Measurements from ENCODE around the gene CD40LG. TPM values are rescaled to one million over a fixed set of nuclear protein-coding genes. Genes with fewer than 3 reads are reported as not detected.

The CD40LG gene
- total RNA-seq, 1 donor from 2014 or later = not detected

DNA sequence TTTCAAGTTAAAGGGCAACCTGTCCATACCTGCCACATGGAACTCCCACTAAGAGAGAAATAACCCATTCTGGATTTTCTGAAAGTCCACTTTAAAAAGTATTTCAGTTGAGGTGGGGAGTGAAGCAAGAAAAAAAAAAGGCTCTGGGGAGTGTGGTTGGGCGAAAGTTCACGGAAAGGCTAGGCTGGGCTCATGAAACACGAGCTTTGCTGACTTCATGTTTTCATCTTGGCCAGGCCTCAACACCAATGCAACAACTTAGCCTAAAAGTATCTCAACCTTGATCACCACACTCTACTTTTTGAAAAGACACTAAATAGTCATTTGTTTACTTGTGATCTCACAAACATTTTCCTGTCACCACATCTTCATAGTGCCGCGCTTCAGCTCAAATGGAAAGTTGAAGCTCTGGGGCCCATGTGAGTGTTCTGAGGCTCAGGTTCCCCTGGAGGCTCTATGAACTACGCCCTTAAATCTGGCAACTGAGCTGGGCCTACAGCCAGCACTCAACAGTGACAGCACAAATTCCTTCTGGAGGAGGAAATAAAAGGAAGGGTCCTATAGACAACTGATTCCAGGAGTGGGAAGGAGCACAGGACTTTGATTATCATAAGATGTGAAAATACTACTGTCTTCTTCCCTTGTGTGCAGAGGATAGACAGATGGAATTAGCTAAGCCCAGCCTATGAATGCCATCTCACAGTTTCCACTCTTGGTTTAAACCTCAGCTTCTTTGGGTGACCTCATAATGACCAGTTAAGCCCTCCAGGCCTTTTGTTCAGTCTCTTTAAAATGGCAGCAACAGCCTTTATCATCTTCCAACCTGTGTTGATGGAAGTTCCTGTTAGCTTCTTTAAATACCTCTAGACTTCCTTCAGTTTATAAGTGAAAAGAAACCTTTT, 5.1 kb downstream of the CD40LG start:
- no peak for ATAC-seq

DNA sequence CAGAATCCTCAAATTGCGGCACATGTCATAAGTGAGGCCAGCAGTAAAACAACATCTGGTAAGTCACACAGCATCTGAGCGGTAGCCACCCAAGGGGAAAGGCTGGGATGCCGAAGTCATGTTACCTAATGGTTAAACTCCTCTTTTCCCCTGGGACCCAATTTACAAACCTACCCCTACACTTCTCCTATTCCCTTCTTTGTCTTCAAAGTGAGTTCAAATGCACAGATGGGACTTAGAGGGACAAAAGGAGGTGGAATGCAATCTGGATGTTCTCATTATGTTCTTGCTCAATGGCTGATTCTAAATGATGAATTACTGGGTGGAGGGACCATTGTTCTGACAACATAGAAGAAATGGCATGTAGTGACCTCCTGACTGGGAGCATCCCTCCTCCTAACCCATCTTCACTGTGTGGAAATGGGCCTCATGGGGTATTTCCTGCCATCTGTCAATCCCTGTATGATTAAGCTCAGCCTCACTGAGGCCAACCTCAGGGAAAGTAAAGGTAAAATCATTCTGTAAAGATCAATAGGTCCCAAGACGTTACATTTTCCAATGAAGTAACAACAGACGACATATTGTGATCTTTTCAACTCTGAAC, 8.5 kb downstream of the CD40LG start:
- ATAC-seq = no peak

DNA sequence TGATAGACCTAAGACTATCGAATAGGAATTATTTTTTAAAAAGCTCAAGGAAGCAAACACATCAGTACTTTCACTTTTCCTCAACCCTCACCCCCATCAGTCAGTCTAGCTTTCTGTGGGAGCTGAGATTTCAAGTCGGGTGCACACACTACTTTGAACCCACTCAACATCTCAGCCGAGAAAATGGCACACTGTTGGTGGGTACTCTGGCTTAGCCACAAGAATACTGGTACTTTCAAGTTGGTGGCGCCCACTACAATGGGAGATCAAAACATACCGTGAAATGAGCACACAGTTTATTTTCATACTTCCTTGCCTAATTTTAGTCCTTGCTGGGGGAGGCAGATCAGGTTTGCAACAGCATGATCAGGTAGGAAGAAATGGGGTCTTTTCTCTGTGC, 10.2 kb downstream of the CD40LG start:
- ATAC-seq = no peak

DNA sequence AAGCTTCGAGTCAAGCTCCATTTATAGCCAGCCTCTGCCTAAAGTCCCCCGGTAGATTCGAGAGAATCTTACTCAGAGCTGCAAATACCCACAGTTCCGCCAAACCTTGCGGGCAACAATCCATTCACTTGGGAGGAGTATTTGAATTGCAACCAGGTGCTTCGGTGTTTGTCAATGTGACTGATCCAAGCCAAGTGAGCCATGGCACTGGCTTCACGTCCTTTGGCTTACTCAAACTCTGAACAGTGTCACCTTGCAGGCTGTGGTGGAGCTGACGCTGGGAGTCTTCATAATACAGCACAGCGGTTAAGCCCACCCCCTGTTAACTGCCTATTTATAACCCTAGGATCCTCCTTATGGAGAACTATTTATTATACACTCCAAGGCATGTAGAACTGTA, 11.2 kb downstream of the CD40LG start:
- ATAC-seq = no peak

DNA sequence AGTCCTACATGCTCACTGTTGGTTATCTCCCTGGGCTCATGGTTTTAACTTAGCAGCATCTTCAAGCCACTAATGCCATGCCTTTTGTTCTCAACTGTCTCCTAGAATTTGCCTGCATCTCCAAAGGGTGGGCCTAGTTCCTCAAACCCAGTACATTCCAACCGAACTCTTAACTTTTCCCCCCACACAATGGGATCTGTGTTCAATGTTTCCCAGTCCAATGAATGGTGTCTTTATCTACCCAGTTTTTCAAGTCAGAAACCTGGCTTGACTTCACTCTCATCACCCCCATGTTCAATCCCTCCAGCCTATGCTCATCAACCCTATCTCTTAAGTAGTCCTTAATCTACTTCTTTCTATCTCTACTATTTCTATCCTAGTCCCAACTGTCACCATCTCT, 12.9 kb downstream of the CD40LG start:
- no peak for ATAC-seq

DNA sequence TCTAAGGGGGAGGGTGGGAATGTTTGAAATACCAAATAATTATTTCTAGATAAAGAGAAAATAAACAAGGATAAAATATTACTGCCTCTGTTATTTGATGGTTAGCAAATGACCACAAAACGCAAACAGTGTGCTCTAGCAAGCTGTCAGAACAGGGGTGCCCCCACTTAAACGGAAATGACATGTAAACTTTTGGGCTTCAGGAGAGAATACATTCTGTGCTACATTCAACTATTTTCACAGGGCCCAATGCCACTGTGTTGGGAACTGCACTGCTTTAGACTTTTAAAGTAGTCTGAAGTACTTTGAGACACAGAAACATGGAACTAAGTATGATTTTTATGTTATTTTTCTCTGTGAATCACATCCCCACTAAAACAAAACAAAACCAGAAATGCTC, 14.1 kb downstream of the CD40LG start:
- ATAC-seq = no peak

DNA sequence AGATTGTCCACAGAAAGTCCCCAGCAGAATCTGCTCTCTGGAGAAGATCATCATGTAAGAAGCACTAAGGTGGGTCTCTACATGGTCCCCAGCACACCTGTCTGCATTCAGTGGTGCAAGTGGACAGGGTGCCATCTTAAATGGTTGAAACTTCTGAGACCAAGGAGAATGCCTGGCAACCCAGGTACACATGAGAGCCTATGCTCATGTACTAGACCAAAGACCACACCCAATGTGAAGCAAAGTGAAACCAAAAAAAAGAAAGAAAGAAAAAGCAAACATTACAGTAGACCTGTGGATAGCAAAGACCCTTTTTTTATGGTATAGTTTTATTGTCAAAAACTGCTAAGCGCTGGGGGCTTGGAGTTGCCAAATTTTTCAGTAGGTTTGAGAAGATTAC, 15.0 kb downstream of the CD40LG start:
- no peak for ATAC-seq

DNA sequence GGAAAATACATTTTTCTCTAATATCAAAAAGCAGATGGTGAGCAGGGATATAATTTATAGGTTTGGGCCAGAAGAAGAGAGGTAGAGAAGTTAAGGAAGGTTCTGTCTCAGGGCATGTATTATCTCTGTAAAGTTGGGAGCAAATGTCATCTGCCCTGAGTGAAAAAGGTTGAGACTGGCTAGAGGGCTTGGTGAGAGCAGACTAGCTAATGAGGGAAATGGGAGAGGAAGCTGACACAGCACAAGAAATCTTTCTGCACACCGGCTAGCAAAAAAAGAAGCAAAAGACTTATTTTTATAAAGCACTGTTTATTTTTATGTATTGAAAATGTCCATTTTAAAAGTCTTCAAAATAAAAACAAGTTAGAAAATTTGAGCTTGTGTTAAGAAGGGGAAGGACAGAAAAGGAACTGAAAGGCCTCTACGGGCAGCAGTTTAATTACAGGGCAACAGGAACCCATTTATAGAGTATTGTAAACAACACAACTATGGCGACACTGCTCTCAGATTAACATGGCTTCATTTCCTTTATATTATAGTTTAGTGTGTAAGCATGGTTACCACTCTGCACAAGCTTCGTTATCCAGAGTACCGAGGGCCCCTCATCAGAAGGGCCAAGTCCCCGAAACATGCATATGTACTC, 17.4 kb downstream of the CD40LG start:
- no peak for ATAC-seq

DNA sequence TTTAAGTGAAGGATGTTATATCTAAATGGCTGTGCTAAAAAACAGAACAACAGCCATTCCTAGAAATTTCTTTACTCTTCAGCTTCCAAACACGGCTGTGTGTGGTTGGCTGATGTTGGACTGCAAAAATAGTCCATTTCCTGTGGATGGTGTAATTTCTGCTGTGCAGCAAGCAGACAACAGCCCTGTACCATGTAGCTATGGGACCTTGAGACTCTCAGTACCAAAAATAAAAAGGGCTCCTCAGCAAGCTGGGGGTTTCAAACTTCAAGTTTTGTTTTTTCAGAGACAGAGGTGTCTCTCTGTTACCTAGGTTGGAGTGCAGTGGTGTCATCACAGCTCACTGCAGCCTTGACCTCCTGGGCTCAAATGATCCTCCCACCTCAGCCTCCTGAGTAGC, 18.1 kb downstream of the CD40LG start:
- no peak for ATAC-seq

DNA sequence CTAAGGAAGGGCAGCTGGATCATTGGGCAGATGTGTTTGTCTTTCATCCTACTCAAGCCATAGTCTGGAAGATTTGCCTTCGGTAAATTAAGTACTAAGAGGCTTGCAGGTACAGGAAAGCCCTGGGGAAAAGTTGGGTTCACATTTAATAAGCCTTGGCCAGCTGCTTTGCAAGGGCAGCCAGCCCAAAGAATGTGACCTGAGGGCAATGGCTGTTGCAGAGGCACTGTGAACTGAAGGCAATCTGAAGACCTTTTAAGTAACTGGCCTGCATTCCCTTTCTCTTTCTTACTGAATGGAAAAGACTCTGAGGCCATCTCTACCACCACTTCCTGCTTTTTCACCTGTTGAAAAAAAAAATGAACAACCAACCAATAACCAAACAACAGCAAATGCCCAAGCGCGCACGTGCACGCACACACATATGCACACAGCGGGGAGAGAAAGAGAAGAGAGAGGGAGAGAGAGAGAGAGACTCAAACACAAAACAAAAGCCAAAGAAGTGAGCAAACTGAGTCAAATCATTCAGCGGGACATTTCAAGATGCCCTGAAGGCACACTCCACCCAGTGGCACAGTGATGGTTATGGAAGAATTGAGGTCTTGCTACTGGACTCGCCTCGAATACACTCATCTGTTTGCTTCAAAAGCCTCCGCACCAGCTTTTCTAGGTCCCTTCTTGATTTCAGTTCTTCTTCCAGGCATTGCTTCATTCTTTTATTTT, 19.6 kb downstream of the CD40LG start:
- ATAC-seq = no peak

DNA sequence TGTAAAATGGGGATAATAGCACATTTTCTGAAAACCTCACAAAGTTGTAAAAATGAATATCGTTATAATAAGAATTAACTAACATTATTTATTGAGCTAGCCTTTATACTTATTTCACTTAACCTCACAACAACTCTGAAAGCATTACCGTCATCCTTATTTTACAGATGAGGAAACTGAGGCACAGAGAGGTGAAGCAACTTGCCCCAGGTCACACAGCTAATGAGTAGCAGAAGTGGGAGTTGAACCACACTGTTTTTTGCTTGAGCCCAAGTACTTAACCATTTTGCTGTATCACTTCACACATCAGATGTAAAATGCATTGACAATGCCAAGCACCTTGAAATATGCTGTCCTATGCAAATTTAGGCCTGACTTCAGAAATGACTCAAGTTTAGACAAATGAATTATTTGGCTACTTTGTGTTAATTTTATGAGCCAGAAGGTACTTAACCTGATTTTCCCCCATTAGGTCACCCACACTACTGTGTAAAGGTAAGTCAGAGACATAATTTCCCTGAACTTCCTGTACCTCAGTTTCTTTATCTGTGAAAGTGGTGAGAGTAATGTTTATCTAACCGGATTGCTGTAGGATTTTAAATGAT, 23.1 kb downstream of the CD40LG start:
- no peak for ATAC-seq

DNA sequence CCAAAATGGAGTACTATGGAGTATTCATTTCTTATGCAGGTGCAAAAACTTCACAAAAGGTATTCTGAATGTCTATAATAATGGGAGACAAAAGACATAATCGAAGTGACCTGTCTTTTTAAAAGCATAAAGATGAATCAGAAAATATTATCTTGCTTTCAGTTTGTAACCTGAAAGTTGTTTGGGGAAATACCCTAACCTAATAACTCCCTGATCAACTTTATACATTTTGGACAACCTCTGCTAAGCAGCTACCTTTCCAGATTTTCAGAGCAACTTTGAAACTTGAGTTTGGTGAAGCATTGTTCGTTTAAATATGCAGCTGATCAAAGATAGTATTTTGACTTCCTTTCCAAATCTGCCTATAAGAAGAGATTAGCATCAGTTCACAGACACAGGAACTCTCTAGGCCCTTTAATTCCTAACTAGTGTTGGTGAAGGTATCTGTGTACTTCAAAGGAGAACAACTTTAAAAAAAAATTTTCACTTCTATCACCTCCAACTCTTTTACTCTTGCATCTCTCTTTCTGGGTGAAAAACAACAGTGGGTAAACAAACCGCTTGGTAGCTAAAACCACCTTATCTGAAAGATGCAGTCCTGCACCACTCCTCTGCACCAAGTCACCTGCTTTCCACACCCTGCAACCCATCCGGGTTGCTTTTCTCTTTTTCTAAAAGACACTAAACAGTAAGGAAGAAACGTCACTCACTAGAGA, 26.5 kb downstream of the CD40LG start:
- ATAC-seq = no peak

DNA sequence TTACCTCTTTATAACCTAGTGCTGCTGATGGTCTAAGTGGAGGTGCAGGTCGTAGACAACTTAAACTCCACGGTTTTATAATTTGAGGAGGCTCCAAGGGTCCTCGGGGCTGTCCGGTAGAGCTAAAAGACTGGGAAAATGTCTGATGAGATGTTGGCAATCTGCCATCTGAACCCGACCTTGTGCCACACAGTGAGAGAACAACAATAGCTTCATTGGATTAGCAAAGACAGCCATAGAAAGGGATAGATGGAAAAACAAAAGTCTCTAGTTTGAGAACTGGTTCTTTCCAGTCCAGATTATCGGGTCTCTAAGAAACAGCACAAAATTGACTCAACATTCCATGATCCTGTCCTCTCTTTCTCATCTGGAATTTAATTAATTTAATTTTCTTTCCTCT, 31.6 kb downstream of the CD40LG start:
- no peak for ATAC-seq

DNA sequence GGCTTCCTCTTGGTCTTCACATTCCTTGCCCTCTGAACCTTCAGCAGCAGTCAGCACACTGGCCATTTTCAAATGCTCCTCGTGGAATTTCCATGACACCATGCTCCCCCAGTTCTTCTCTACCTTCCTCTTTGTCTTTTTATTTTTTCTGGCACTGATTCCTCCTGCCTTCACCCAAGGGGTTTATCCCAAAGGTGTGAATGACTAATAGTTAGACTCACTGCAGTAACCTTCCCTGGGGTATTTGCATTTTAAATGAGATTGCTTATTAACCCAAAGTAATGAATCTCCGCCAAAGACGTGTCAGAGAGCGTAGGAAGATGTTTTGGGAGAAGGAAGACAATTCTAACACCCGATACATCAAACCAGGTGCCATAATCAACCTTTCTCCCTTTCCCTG, 36.2 kb downstream of the CD40LG start:
- ATAC-seq = no peak

DNA sequence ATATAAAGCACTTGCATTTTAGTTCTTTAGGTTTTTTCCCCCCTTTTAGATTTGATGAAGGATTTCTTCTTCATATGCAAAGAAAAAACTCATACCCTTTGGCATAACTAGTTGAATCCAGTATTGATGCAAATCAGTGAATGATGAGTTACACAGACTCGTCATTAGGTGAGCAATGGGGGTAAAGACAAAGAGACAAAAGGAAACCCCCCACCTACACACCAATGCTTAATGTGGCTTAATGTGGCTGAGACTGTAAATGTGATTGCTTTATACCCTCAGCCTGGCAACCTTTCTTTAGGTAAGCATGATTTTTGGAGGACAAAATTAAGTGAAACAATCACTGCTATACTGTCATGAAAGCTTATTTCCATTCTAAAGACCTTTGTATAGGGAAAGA, 39.5 kb downstream of the CD40LG start:
- no peak for ATAC-seq

DNA sequence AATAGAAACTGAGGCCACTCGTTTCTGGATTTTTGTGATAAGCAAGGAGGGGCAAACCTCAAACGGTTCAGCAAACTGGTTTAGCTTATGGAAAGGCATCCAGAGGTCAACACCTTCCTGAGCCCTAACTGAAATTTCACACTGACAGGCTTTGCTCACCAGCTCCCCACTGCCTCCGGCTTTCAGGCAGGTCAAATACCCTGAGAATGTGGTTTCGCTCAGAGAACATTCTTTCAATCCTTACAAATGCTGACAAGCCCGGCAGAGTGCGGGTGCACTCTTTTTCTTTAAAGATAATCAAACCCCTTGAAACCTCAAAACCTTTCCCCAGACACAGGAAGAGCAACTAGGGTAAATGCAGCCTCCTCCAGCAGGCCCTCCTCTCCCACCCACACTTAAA, 41.5 kb downstream of the CD40LG start:
- ATAC-seq = no peak

DNA sequence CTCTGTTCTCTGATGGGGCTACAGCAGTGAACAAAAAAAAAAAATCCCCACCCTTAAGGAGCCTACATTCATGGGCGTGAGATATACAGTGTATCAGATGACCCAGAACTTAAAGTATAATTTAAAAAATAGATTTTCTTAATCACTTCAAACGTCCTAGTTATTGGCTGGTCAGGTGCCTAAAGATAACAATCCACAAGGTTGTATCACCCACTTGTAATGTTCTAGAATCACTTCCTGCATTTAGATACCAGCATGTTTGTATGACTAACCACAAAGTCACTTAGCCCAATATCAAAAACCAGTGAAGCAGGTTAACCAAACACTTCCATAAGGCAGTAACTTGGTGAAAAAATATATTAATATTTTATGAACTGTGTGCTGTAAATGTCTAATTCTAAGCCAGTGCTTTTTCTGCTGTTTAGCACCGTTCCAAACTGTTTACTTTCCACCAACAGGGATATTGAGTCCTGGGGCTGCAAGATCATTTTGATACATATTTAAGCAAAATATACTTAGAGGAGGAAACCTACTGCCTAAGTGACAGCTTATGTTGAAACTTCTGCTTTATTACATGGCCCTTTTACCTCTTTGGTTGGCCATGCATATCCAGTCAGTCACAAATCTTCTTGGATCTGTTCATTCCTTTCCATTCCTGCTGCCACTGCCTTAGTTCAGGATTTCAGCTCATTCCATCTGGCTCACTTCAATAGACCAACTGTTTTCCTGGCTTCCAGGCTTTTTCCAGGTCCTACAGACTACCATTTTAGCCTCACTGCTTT, 43.3 kb downstream of the CD40LG start:
- peak; percentile 49 for ATAC-seq

DNA sequence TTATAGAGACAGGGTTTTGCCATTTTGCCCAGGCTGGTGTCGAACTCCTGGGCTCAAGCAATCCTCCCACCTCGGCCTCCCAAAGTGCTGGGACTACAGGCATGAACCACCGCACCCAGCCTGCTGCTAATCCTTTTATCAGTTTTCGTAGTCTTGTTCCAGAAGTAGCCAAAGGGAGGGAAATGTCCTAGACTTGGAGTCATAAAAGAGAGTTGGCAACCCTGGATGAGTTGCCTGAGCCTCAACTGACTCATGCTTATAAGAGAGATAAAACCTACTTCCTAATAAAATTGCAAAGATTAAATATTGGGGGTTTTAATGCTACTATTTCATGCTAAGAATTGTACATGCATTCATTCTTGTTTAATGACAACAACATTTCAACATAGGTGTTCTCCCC, 44.3 kb downstream of the CD40LG start:
- no peak for ATAC-seq

DNA sequence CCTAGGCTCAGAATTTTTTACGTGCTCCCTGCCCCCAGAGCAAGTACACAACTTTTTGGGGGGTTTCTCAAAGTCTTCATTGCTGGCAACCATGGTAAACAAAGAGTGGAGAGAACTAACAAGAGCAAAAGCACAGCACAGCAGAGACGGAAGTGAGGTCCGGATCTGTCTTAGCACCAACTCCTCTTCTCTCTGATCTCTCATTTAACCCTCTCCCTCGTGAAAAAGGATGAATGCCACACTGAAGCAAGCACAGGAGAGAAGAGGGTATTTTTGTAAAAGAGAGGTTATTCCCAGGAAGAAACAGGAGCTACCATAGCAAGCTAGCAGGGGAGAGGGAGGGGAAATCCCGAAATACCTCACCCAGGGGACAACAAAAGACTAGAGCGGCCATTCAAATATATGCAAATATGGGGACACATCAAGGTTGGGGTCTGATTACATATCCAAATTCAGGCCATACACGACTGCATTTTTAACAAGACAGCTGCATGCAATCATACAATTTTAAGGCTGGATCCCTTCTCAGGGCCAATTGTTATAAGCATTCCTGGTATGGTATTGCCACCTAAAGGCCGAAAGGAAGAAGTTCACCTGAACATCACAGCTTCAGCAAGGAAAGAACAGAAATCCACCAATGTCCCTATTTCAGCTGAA, 46.6 kb downstream of the CD40LG start:
- ATAC-seq = peak; percentile 55

DNA sequence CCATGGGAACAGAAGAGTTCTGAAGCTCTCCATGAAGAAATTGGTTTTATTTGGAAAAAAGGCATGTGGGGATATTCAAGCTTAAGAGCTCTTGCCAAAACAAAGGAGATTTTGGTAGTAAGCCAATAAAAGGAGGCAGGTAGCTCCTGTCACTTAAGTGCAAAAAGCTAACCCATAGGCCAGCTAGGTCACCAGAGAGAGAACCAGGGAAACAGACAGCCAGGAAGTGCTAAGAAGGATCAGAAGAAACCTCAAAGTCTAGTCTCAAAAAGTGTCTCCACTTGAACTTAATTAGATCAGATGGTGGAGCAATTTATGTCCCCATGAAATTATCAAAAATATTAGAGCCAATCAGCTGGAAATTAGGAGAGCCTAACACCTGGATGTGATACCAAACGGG, 49.2 kb downstream of the CD40LG start:
- ATAC-seq = no peak

DNA sequence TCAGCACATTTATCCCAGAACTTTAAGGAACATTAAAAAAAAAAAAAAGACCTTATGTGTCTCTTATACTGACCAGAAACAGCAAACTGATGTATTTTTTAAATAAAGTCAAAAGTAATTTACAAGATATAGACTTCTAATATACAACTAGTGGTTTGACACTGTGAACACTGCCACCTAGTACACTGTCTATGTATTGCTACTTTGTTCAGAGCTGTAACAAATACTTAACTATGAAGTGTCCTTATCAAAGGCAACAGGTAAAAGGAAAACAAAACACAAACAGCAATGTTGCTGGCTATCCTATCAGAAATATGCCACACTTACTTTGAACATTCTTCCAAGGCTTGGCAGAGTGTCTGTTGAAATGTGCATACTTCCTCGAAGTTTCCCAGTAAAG, 60.4 kb downstream of the CD40LG start:
- ATAC-seq = no peak
